ENCODE results near the gene HOXA5. TPM values are rescaled to one million over a fixed set of nuclear protein-coding genes. Genes with fewer than 3 reads are reported as not detected.

The HOXA5 gene
- total and polyA plus RNA-seq, 4 donors: 20.6 to 171 (median 95.6) TPM

- Histone ChIP-seq H3K27me3 (ENCODE audit: control insufficient read depth, insufficient read depth, low read length) (peaks cover 6% of the 10 kb centered on the region), H3K27ac (ENCODE audit: low read depth, low read length) (peak overlapping the region; percentile 98), H3K4me3 (ENCODE audit: low read depth, low read length) (peak overlapping the region; percentile 65), H3K4me1 (ENCODE audit: control insufficient read depth, insufficient read depth, low read length) (peaks cover 62% of the 10 kb centered on the region), H3K36me3 (ENCODE audit: control insufficient read depth, insufficient read depth, low read length) (peaks cover 31% of the 10 kb centered on the region), H3K9me3 (ENCODE audit: control insufficient read depth, insufficient read depth, low read length) (no peaks in the 10 kb centered on the region)
- DNase-seq (ENCODE audit: low read depth in 4 of 6, low spot score in 6 of 6): peak in 3 of 6 donors; percentile 2 to 91 (median 81)
- 5% methylated on average over 32 of the region's 57 CpGs for WGBS (ENCODE audit: insufficient coverage)
Measured at GRCh38 chr7:27112955-27113949, 30.2 kb downstream of the HOXA5 start.

GRCh38 chr7:27112361-27112760 is 31.1 kb downstream of the HOXA5 start:
- peaks cover 60% of the 10 kb centered on the region for H3K4me1 ChIP-seq (ENCODE audit: control insufficient read depth, insufficient read depth, low read length)
- no peaks in the 10 kb centered on the region for H3K9me3 ChIP-seq (ENCODE audit: control insufficient read depth, insufficient read depth, low read length)
- H3K27me3 ChIP-seq (ENCODE audit: control insufficient read depth, insufficient read depth, low read length): peaks cover 5% of the 10 kb centered on the region
- no CpG with 5 or more reads among the region's 4 CpGs for WGBS (ENCODE audit: insufficient coverage)
- DNase-seq (ENCODE audit: low read depth in 4 of 6, low spot score in 6 of 6): peak in 1 of 6 donors; percentile 43
- peak overlapping the region; percentile 98 for H3K27ac ChIP-seq (ENCODE audit: low read depth, low read length)
- peak overlapping the region; percentile 65 for H3K4me3 ChIP-seq (ENCODE audit: low read depth, low read length)
- peaks cover 30% of the 10 kb centered on the region for H3K36me3 ChIP-seq (ENCODE audit: control insufficient read depth, insufficient read depth, low read length)

GRCh38 chr7:27111751-27112277 is 31.7 kb downstream of the HOXA5 start:
- peak in 3 of 6 donors; percentile 4 to 87 (median 64) for DNase-seq (ENCODE audit: low read depth in 4 of 6, low spot score in 6 of 6)
- Histone ChIP-seq H3K4me1 (ENCODE audit: control insufficient read depth, insufficient read depth, low read length) (peaks cover 55% of the 10 kb centered on the region), H3K9me3 (ENCODE audit: control insufficient read depth, insufficient read depth, low read length) (no peaks in the 10 kb centered on the region), H3K36me3 (ENCODE audit: control insufficient read depth, insufficient read depth, low read length) (peaks cover 26% of the 10 kb centered on the region), H3K27me3 (ENCODE audit: control insufficient read depth, insufficient read depth, low read length) (no peaks in the 10 kb centered on the region), H3K27ac (ENCODE audit: low read depth, low read length) (peak overlapping the region; percentile 98), H3K4me3 (ENCODE audit: low read depth, low read length) (peak overlapping the region; percentile 65)
- no CpG with 5 or more reads among the region's 4 CpGs for WGBS (ENCODE audit: insufficient coverage)

- Histone ChIP-seq H3K4me1 (ENCODE audit: control insufficient read depth, insufficient read depth, low read length) (peaks cover 61% of the 10 kb centered on the region), H3K27ac (ENCODE audit: low read depth, low read length) (peak overlapping the region; percentile 98)
- WGBS (ENCODE audit: insufficient coverage): 0% methylated on average over 1 of the region's 6 CpGs
Measured at GRCh38 chr7:27111042-27111750, 32.3 kb downstream of the HOXA5 start.

GRCh38 chr7:27110186-27111031 is 33.1 kb downstream of the HOXA5 start:
- Histone ChIP-seq H3K27ac (ENCODE audit: low read depth, low read length) (peak overlapping the region; percentile 98), H3K4me1 (ENCODE audit: control insufficient read depth, insufficient read depth, low read length) (peaks cover 60% of the 10 kb centered on the region), H3K36me3 (ENCODE audit: control insufficient read depth, insufficient read depth, low read length) (peaks cover 23% of the 10 kb centered on the region), H3K9me3 (ENCODE audit: control insufficient read depth, insufficient read depth, low read length) (no peaks in the 10 kb centered on the region), H3K4me3 (ENCODE audit: low read depth, low read length) (peak overlapping the region; percentile 65), H3K27me3 (ENCODE audit: control insufficient read depth, insufficient read depth, low read length) (peaks cover 4% of the 10 kb centered on the region)
- WGBS (ENCODE audit: insufficient coverage): 7% methylated on average over 66 of the region's 66 CpGs
- DNase-seq (ENCODE audit: low read depth in 4 of 6, low spot score in 6 of 6): peak in 3 of 6 donors; percentile 36 to 98 (median 88)

More at GRCh38 chr7:27111042-27111750, 32.3 kb downstream of the HOXA5 start:
- peak overlapping the region; percentile 65 for H3K4me3 ChIP-seq (ENCODE audit: low read depth, low read length)
- H3K36me3 ChIP-seq (ENCODE audit: control insufficient read depth, insufficient read depth, low read length): peaks cover 30% of the 10 kb centered on the region
- DNase-seq (ENCODE audit: low read depth in 4 of 6, low spot score in 6 of 6): peak in 2 of 6 donors; percentile 42 to 49
- peaks cover 4% of the 10 kb centered on the region for H3K27me3 ChIP-seq (ENCODE audit: control insufficient read depth, insufficient read depth, low read length)
- no peaks in the 10 kb centered on the region for H3K9me3 ChIP-seq (ENCODE audit: control insufficient read depth, insufficient read depth, low read length)

- no peaks in the 10 kb centered on the region for H3K9me3 ChIP-seq (ENCODE audit: control insufficient read depth, insufficient read depth, low read length)
- peaks cover 63% of the 10 kb centered on the region for H3K4me1 ChIP-seq (ENCODE audit: control insufficient read depth, insufficient read depth, low read length)
- peak overlapping the region; percentile 98 for H3K27ac ChIP-seq (ENCODE audit: low read depth, low read length)
- peak in 3 of 6 donors; percentile 28 to 87 (median 54) for DNase-seq (ENCODE audit: low read depth in 4 of 6, low spot score in 6 of 6)
- H3K27me3 ChIP-seq (ENCODE audit: control insufficient read depth, insufficient read depth, low read length): peaks cover 4% of the 10 kb centered on the region
- peaks cover 22% of the 10 kb centered on the region for H3K36me3 ChIP-seq (ENCODE audit: control insufficient read depth, insufficient read depth, low read length)
- H3K4me3 ChIP-seq (ENCODE audit: low read depth, low read length): no peak overlapping the region
- WGBS (ENCODE audit: insufficient coverage): 48% methylated on average over 3 of the region's 4 CpGs
Measured at GRCh38 chr7:27109466-27110185, 33.9 kb downstream of the HOXA5 start.

- H3K4me1 ChIP-seq (ENCODE audit: control insufficient read depth, insufficient read depth, low read length): peaks cover 74% of the 10 kb centered on the region
- peak in 3 of 6 donors; percentile 40 to 80 (median 74) for DNase-seq (ENCODE audit: low read depth in 4 of 6, low spot score in 6 of 6)
- peaks cover 4% of the 10 kb centered on the region for H3K27me3 ChIP-seq (ENCODE audit: control insufficient read depth, insufficient read depth, low read length)
- no peaks in the 10 kb centered on the region for H3K9me3 ChIP-seq (ENCODE audit: control insufficient read depth, insufficient read depth, low read length)
- WGBS (ENCODE audit: insufficient coverage): 12% methylated on average over 35 of the region's 41 CpGs
- H3K36me3 ChIP-seq (ENCODE audit: control insufficient read depth, insufficient read depth, low read length): peaks cover 24% of the 10 kb centered on the region
- H3K4me3 ChIP-seq (ENCODE audit: low read depth, low read length): peak overlapping the region; percentile 85
- H3K27ac ChIP-seq (ENCODE audit: low read depth, low read length): peak overlapping the region; percentile 98
Measured at GRCh38 chr7:27108390-27109127, 34.9 kb downstream of the HOXA5 start.

All from spinal cord (tissue), 10 donors.